Osteoblast (primary cell): ENCODE measurements around the gene VPS4A. TPM values are rescaled to one million over a fixed set of nuclear protein-coding genes. Genes with fewer than 3 reads are reported as not detected.
"Not testable (repeated sequence)": the region's sequence is repeated elsewhere in the genome, so short reads cannot be mapped to it uniquely, and the experiment has no call there.

Source experiments
- DNase-seq: peaks from one replicate; pipeline ENCODE4 v3.0.0; 2011; ENCODE audit warnings: low spot score, mixed read lengths; ENCODE audit not compliant: insufficient read length; ENCODE audit errors: missing footprints
- H2AFZ ChIP-seq: 2 replicates; pipeline ENCODE4 v1.6.0; 2011; ENCODE audit warnings: mild to moderate bottlenecking, low read length
- H3K27ac ChIP-seq: 2 replicates; pipeline ENCODE4 v1.5.1; 2011; ENCODE audit warnings: mild to moderate bottlenecking, low read depth, low read length, moderate library complexity
- H3K27me3 ChIP-seq: 2 replicates; pipeline ENCODE4 v1.6.0; 2012; ENCODE audit warnings: mild to moderate bottlenecking, control low read depth, inconsistent platforms, low read length, moderate library complexity; ENCODE audit not compliant: insufficient read depth
- H3K36me3 ChIP-seq: 2 replicates; pipeline ENCODE4 v1.5.1; 2011; ENCODE audit warnings: mild to moderate bottlenecking, low read length, control low read depth, moderate library complexity; ENCODE audit not compliant: insufficient read depth
- H3K4me1 ChIP-seq: 2 replicates; pipeline ENCODE4 v1.5.1; 2011; ENCODE audit warnings: mild to moderate bottlenecking, low read length, control low read depth, moderate library complexity; ENCODE audit not compliant: insufficient read depth
- H3K4me2 ChIP-seq: 2 replicates; pipeline ENCODE4 v1.6.0; 2011; ENCODE audit warnings: mild to moderate bottlenecking, low read length; ENCODE audit not compliant: insufficient read depth
- H3K4me3 ChIP-seq: fragments of 200-600 bp; sonication (generic); 3 replicates; pipeline ENCODE4 v1.5.1; 2012; ENCODE audit warnings: mild to moderate bottlenecking, low read length, inconsistent platforms; ENCODE audit not compliant: insufficient read depth
- H3K79me2 ChIP-seq: 2 replicates; pipeline ENCODE4 v1.6.0; 2012; ENCODE audit warnings: mild to moderate bottlenecking, low read length, control low read depth, inconsistent platforms; ENCODE audit not compliant: insufficient read depth
- H3K9me3 ChIP-seq: 2 replicates; pipeline ENCODE4 v1.5.1; 2011; ENCODE audit warnings: low read depth, low read length, control low read depth
- H4K20me1 ChIP-seq: 2 replicates; pipeline ENCODE4 v1.6.0; 2012; ENCODE audit warnings: mild to moderate bottlenecking, low read length, control low read depth; ENCODE audit not compliant: insufficient read depth
- CTCF ChIP-seq: IDR thresholded peaks from 2 replicates; pipeline ENCODE4 v1.5.1; 2011; ENCODE audit warnings: mild to moderate bottlenecking, low read depth, low read length, moderate library complexity; ENCODE audit errors: extremely low read depth
- total RNA-seq: library from RNA; depleted of rRNA; stranded (reverse); fragments of >200 nt; gene quantifications from 2 replicates; pipeline ENCODE4 v1.2.3, GENCODE V29; 2012

VPS4A gene
- total RNA-seq, 1 donor: 32.6 TPM

- Histone ChIP-seq H3K27me3 (no peaks in the 10 kb centered on the region), H4K20me1 (no peaks in the 10 kb centered on the region), H2AFZ (no peak within 1 kb of the TSS), H3K36me3 (peaks cover 28% of the 10 kb centered on the region), H3K79me2 (no peaks in the 10 kb centered on the region), H3K4me3 (no peak within 1 kb of the TSS), H3K4me1 (no peaks in the 10 kb centered on the region), H3K27ac (no peak within 1 kb of the TSS), H3K4me2 (no peak within 1 kb of the TSS), H3K9me3 (no peaks in the 10 kb centered on the region)
- TF ChIP-seq CTCF: no peak
- DNase-seq: no peak
Measured at GRCh38 chr16:69351309-69352027, 40.3 kb downstream of the VPS4A start, which contains the start of gene TMED6. TMED6 (minus strand) TSS chr16:69351786; CDS start chr16:69351753, 33 bp downstream.

- peaks cover 31% of the 10 kb centered on the region for H3K36me3 ChIP-seq
- not testable (repeated sequence) for H3K9me3 ChIP-seq, H2AFZ ChIP-seq, H3K4me1 ChIP-seq, DNase-seq, H3K4me3 ChIP-seq, H3K27me3 ChIP-seq, H4K20me1 ChIP-seq, H3K4me2 ChIP-seq, H3K27ac ChIP-seq, H3K79me2 ChIP-seq
Measured at GRCh38 chr16:69360070-69360469, 48.9 kb downstream of the VPS4A start.

GRCh38 chr16:69363281-69363717 is 52.1 kb downstream of the VPS4A start:
- no peak for TF ChIP-seq CTCF
- H3K36me3 ChIP-seq: peaks cover 42% of the 10 kb centered on the region
- H3K27ac ChIP-seq: no peak overlapping the region
- H3K79me2 ChIP-seq: peaks cover 5% of the 10 kb centered on the region
- H3K27me3 ChIP-seq: no peaks in the 10 kb centered on the region
- H3K4me3 ChIP-seq: no peak overlapping the region
- no peaks in the 10 kb centered on the region for H3K9me3 ChIP-seq
- no peak overlapping the region for H2AFZ ChIP-seq
- no peaks in the 10 kb centered on the region for H4K20me1 ChIP-seq
- no peak for DNase-seq
- no peaks in the 10 kb centered on the region for H3K4me1 ChIP-seq
- H3K4me2 ChIP-seq: no peak overlapping the region

GRCh38 chr16:69364088-69364487 is 52.9 kb downstream of the VPS4A start:
- H4K20me1 ChIP-seq: no peaks in the 10 kb centered on the region
- no peaks in the 10 kb centered on the region for H3K4me1 ChIP-seq
- peaks cover 48% of the 10 kb centered on the region for H3K36me3 ChIP-seq
- no peak overlapping the region for H3K27ac ChIP-seq
- DNase-seq: no peak
- no peak overlapping the region for H3K4me3 ChIP-seq
- no peak overlapping the region for H3K4me2 ChIP-seq
- no peaks in the 10 kb centered on the region for H3K27me3 ChIP-seq
- no peak overlapping the region for H2AFZ ChIP-seq
- H3K9me3 ChIP-seq: no peaks in the 10 kb centered on the region
- TF ChIP-seq CTCF: no peak
- peaks cover 5% of the 10 kb centered on the region for H3K79me2 ChIP-seq
